T1000 (cell line): ENCODE measurements around the gene STON2.

Experiments used
- DNase-seq: peaks from one replicate; lab custom pipeline; 2025; ENCODE audit warnings: mixed read lengths; lab: John Stamatoyannopoulos, UW

Gene STON2

DNA sequence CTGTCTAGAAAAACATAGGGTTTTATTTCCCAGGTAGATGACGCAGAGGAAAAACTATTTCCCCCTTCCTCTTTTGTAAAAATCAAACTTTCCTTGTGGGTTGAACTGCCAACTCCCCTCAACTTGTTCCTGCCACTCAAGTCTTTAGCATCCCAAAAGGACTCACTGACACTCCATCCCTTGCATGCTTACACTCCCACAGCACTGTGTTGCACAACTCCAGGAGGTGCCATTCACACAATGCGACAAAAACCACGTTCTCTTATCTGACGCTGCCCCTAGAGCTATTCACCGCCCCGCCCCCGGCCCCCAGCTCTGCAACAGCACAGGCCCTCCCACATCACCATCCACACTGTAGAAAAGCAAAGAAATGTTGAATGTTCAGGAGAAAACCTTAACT lies 16.9 kb upstream of the STON2 start:
- no peak for DNase-seq

DNA sequence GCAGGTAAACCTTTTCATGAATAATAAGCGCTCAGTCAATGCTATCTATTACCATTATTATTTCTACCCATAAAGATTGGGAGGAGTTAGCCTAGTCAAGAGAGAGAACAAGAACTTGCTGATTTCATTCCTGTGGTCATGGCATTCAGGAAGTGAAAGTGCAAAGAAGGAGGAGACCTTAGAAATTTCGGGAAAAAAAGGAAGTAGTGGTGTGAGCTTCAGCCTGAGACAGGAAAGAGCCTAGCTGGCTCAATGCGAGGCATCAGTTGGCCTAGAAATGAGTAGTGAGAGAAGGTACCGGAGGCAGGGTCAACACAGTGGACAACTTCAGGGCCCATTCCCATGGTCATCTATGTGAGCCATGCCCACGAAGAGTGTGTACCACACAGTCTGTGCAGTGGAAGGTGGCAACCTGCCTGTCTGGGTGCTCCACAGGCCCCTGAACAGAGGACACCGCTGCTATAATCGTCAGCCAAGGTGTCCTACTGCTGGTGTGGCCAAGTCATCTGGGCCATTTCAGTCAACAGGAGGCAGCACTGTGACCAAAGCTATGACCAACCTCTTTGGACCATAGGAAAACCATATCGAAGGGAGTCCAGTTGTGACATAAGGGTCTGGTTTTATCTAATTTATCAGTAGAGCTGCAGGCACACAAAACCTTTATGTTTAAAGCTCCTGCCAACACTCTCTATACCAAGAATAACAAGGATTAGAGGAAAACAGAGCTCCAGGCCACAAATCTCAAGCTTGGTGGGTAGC lies 16.2 kb upstream of the STON2 start:
- no peak for DNase-seq

DNA sequence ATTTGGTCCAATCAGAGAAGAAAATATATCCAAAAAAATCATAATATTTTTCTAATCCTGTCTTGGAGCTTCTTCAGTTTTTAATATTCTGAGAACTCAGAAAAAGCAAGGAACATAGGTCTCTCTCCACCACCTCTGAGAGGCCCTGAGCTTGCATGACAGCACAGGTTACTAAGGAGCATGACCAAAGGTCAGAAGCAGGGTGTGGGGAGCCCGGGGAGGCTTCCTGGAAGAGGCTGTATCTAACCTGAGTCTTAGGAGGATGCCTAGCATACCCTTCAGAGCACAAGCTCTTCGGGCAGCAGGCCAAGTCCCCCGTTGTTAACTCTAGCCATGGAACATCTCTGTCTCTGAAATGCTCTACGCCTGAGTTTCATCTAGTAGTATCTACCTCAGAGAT lies 15.7 kb upstream of the STON2 start:
- no peak for DNase-seq

DNA sequence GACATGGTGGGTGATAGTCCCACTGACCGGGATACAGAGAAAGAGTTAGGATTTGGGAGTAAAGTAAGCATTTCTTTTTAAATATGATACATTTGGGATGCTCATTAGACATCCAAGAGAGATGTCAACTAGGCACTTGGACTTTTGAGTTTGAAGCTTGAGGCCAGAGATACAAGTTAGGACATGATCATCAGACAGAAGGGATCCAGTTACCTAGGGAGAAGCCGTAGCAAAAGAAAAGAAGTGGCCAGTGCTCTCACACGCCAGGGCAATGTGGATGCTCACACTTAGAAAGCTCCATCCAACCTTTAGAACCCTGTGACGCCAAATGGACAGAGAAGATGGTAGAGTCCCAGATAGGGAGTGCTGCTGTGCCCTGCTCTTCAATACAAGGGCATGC lies 14.0 kb upstream of the STON2 start:
- DNase-seq: no peak

DNA sequence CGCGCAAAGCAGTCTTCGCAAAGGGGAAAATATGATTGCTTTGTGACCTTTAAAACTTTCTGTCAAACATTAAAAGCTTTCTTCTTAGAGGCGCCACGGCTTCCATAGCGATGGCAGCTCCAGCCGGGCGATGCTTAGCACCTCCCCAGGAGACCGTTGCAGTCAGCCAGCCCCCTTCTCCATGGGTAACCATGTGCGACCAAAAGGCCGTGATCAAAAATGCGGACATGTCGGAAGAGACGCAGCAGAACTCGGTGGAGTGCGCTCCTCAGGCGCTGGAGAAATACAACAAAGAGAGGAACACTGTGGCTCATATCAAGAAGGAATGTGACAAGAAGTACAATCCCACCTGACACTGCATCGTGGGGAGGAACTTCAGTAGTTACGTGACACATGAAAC lies 12.7 kb upstream of the STON2 start:
- DNase-seq: no peak

DNA sequence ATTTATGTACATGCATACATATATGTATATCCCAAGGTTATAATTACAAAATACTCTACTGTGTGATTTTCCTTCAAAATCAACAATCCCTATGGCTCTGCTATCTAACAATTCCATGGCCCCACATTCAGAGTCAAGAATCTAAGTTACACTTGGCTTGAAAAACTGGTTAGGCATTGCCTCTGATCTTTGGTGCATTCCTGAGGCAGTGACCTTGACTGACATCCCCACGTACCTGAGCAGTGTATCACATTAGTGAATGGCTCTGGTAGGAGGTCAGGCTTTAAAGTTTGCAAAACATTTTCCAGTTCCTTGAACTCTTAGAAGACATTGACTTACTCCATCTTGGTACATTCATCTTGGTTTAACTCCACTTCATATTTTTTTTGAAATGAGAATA lies 8.5 kb upstream of the STON2 start:
- DNase-seq: no peak

DNA sequence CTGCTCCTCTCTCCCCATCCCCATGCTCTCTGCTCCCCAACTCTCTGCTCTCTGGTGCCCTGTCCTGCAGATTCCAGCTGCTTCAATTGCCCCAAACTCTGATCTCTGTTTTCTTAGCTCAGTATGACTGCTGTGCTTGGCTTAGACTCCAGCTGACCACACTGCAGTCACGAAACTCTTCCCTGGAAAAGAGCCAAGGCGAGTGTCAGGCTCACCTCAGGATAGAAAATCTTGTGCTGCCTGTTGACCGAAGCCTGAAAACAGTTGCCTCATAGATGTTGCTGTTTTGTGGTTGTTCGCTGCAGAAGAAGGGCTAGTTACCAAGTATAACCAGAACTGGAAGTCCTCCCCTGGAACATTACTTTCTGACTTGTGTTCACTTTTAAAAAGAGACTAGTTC lies 6.7 kb upstream of the STON2 start:
- DNase-seq: no peak

DNA sequence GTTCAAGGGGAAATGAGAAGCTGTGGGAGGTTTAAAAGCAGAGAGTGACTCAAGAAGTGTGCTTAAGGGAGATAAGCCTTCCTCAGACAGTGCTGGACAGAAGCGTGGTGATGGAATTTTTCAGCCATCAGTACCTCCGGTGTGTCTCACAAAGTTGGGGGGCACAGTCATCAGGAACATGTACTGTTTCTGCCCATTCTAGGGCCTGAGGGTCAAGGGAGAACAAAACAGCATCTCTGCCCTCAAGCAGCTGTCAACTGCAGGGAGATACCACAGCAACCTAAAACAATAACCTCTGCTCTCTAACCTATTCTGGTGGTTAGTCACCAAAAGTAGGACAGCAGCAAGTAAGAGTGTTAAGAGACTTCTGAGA lies 2.0 kb upstream of the STON2 start:
- no peak for DNase-seq

DNA sequence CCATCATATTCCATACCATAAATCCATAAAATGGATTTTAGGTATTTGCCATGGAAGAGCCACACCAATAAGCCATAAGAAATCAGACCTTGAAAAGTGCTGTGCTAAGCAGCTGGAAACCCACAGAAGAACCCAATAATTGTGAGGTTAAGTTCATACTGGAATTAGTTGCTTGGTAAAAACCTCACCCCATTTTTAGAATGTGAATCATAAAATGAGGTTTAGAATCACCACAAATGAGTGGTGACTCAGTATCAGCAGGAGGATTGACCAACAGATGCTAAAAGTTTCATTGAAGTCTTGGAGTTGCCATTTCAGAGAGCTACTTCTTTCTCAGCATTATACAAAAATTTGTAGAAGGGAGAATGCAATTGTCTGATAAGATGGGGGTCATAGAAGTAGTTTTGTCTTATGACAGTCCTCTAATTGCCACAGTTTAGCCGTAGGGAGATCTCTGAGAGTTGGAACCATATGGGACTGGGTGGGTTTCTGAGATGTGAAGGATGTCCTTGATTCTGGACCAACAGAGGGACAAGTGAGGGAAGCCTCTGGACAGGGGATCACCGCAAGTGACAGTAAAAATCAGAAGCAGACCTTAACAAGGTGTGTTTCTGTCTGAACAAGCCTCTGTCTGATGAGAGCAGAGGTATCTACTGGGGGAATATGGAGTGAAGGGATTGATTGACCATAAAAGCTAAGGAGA lies 1.4 kb upstream of the STON2 start:
- DNase-seq: no peak

DNA sequence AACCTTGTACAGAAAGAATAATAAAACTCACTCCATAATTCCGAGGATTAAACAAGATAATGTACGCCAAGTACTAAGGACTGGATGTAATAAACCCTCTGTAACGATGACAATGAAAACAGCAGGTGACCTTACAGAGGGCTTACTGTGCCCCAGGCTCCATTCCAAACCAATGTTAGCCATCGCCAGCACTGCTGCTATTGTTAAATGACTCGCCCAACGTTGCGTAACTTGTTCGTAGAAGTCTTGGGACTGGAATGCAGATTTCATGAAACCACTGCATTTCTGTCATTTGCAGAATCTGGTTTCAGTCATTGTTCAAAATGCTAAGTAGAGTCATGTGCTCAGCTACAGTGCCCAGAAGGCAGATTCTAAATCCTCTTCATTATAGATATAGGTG lies 728 bp upstream of the STON2 start:
- DNase-seq: peak; percentile 67

DNA sequence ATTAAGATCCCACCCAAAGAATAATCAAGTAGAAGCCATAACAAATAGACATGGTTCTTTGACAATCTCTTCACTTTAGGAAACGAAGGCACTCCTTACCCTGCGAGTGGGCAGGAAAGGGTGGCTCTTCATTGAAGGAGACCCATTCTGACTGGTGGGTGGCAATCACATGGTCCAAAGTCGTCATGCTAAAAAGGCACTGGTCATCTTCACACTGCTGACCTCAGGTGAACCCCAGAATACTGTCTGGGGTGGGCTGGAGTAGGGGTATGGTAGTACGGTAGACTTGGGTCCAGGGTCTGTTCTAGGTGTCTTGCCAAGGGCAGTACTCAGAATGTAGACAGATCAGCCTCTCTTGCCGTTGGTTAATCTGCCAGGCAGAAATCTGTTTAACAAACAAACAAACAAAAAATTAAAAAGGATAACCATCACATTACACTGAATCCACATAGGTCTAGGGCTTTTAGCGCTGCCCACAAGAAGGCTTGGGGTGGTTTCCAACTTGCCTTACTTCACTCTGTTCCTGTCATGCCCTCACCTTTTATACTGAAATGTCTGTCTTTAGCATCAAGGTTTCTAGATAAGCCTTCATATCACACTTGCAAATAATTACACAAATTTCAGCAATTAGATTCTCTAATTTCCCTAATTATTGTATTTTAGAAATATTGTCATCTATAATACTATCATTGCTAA lies 1.8 kb downstream of the STON2 start:
- no peak for DNase-seq

DNA sequence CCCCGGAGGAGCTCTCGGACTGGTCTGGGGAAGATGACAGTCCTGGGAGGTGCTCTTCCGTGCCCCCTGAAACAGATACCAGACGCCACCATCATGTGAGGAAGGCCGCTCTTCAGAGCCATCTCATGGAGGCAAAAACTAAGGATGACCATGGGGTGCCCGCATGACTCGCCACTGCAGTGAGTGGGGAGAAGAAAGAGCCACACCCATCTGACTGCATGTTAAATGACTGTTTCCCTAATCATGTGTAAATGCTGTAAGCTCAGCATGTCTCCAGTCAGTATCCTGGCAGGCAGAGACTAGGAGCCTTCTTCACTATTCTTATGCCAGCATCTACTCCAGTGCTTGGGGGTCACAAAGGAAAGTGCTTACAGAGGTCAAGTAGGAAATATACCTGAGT lies 4.0 kb downstream of the STON2 start:
- no peak for DNase-seq

DNA sequence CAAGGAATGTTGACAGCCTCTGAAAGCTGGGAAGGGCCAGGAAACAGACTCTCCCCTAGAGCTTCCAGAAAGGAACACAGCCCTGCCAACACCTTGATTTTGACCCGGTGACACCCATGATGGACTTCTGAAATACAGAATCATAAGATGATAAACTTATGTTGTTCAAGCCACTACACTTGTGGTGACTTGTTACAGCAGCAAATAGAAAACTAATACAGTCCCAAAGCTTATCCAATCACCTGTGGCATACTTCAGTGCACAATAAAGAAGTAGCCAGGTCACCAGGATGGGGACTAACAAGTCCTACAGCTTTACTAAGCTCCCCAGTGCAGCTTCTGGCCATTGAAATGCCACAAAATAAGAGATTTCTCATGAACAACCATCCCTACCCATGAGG lies 5.4 kb downstream of the STON2 start:
- no peak for DNase-seq

DNA sequence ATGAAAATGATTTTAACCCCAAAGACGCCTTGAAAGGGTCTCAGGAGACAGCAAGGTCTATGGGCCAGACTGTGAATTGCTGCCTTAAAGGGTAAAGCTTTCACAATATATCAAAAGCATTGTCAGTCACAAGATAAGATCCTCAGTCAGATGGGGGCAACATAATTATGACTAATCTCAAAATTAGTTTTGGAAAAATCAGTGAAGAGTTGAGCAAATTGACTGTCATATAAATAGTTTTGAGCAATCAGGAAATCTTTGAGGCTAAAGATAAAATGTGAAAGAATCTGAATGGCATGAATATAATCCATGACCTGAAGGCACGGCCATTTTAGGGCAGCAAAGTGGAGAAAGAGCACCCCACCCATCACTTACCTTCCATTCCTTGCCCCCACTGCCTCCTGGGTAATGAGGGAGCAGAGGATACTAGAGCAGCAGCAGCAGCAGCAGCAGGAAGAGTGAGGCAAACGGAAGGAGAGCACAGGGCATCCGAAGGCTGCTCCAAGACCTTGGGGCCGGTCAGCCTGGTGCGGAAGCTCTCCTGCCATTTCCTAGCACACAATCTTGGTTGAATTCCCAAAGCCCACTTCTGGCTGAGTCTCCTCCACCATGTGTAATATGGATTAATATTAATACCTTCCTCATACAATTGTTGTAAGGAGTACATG lies 7.0 kb downstream of the STON2 start:
- no peak for DNase-seq

DNA sequence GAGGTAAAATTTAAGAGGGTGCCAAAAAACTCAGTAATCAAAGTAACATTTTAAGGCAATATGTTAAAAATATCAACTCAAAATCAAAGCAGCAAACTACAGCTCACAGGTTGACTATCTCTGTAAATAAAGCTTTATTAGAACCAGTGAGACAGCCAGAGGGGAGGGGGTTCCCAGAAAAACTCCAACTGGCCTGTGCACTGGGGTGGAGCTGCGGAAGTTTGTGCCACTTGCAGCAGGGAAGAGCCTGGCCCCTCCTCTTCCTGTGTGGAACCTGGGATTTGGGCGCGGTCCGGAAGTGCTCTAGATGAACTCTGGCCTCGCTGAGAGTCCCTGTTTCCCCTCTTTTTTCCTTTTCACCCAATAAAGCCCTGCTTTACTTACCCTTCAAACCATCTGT lies 8.1 kb downstream of the STON2 start:
- DNase-seq: no peak

DNA sequence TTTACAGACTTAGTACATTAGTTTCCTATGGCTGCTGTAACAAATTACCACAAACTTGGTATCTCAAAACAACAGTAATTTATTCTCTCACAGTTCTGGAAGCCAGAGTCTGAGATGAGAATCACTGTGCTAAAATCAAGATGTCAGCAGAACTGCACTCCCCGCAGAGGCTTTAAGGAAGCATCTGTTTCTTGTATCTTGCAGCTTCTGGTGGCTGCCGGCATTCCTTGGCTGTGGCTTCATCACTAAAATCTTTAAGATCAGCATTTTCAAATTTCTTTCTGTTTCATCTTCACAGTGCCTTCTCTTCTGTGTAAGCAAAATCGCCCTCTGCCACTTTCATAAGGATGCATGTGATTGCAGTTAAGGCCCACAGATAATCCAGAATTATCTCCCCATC lies 9.4 kb downstream of the STON2 start:
- DNase-seq: no peak

DNA sequence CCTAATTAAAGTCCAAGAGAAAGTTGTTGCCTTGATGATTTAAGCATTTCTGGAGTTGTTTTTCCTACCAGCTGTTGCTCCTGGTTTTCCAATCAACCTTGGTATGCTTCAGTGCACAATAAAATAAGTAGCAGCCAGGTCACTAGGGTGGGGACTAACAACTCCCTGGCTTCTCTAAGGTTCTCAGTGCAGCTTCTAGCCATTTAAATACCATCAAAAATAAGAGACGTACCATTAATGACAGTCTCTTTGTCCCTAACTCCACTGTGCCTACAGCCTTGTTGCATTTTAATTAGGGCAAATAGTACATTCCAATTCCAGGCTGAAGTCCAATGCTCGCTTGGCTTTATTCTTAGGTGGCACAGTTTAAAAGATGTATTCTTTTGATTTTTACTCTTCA lies 11.8 kb downstream of the STON2 start:
- no peak for DNase-seq

DNA sequence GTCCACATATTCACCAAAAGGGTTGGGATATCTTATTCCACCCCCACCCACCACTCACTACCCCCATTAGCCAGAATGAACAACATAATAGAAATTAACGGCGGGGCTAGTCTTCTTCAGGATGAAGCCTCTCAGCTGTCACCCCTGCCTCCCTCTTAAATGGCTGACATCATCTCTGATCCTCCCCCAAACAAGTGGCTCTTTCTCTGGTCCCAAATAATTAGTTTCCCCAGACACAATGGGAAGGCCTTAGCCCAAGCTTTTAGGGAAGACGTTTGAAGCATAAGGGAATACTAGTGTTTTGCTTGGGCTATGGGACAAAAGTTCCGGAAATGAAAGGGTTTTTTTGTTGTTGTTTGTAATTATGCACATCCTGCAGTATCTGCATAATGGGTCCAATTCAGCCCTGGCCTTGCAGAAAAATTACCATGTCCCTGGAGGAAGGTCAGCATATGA lies 13.8 kb downstream of the STON2 start:
- no peak for DNase-seq

DNA sequence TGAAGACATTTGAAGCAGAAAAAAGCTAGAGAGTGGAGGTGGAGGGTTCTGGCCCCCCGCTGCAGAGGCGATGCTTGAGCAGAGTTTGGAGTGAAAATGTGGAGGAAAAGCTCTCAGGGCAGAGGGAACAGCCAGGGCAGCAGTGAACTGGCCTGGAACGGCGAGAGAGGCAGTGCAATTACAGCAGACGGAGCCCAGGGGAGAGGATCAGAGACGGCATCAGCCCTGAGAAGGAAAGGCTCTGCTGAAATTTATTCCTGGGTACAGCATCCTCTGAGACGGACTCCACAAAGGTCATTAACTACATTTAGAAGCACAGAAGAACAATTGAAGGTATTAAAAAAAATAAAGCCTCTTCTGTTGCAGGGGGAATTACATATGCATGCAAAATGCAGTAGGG lies 14.2 kb downstream of the STON2 start:
- DNase-seq: no peak

DNA sequence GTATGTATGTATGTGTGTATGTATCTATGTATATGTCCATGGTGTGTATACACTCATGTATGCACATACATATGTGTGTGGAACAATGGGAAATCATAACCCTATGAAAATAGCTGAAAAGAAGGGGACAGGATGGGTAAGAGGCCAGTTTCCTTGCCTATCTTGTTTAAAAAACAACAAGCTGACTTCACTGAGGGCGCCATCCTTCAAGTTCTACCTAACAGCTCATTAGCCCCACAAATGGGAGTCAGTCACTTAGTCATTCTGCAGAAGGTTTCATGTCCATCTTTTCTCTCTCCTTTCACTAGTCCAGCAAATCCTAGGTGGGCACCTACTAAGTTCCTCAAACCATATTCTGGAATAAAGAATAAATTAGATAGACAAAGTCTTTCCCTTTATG lies 14.7 kb downstream of the STON2 start:
- DNase-seq: no peak

DNA sequence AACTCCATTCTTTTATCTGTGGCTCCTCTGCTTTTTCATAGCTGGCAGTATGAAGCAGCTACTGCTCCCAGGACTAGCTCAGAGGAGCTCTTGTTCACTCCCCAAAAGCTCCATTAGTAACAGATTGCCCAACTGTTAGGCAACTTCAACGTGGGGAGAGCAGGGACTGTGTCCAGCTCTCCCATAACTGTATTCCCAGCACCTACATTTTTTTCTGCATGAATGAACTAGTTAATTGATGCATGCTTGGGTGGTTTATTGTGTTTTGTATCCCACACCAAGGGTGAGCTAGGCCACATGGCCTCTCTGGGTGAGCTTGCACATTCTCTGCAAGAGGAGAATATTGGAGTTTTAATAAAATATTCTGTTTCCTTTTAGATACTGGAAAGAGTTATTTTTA lies 15.2 kb downstream of the STON2 start:
- DNase-seq: no peak

DNA sequence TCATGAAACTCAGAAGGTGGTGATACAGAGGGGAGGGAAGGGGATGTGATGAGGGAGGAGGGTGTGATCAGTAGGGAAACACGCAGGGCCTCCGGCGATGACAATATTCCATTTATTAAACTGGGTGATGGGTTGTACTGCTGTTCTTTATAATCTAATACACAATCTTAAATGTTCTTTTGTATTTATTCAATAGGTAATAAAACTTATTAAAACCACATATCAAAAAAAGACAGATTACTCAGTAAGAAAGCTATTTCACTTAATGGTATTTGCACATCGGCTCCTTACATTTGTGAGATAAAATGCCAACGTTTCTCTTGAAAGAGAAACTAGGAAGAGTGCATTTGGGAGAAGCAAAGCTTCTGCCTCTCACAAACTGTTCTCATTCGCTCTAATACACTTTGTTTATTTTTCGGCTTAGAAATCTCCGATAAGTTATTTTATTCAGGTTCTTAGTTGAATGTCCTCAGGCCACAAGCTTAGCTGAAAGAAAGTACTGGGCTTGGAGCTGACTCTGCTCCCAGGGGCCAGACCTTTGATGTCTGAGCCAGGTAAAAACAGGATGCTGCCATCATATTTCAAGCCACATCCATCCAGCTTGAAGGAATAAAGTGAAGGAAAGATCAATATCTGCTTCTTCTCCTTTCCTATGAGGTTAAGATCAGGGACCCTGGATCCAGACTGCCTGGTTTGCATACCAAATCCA lies 17.5 kb downstream of the STON2 start:
- no peak for DNase-seq
